ENCODE results near the gene RNF112. TPM values are rescaled to one million over a fixed set of nuclear protein-coding genes. Genes with fewer than 3 reads are reported as not detected.

Gene RNF112
- total and polyA plus RNA-seq, 3 donors from 2014 or later: 2.1 to 8.1 (median 4.6) TPM

DNA sequence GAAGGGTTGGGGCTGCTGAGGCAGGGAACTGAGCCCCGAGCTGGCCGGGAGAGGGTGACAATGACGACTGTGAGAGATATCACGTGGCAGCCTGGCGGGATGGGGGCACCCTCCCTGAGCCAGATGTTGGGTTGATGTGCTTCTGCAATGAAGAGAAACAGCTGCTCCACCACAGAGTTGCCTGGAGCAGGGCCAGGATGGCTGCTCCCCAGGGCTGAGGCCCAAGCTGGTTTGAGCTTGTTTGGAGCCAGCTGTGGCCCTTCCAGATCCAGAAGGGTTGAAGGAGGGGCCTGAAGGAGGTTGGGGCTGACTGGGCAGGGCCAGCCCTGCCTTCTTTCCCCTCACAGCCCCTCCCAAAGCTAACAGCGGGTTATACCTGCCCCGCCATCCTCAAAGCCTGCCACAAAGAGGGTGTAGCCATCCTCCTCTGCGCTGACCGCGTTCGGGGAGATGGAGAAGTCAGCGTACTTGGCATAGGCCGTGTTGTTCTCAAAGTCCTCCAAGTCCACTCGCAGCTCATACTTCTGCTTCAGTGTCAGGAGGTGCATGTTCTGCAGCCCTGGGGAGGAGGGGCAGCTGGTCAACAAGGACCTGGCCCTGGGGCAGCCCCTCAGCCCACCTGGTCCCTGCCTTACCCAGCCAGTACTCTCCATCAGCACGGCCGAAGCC lies 26.2 kb upstream of the RNF112 start:
- Histone ChIP-seq H3K36me3 (ENCODE audit: low read depth, missing control alignments) (no peaks in the 10 kb centered on the region), H3K27me3 (no peaks in the 10 kb centered on the region), H3K27ac (peak overlapping the region; percentile 79 to 87), H3K9me3 (no peaks in the 10 kb centered on the region), H3K4me3 (no peak overlapping the region), H3K4me1 (peaks cover 55% of the 10 kb centered on the region)
- WGBS, 2 donors: 51 to 54% methylated on average over 5 to 16 of the region's 16 CpGs
- peak; percentile 67 for DNase-seq
- TF ChIP-seq, protein P1, sequence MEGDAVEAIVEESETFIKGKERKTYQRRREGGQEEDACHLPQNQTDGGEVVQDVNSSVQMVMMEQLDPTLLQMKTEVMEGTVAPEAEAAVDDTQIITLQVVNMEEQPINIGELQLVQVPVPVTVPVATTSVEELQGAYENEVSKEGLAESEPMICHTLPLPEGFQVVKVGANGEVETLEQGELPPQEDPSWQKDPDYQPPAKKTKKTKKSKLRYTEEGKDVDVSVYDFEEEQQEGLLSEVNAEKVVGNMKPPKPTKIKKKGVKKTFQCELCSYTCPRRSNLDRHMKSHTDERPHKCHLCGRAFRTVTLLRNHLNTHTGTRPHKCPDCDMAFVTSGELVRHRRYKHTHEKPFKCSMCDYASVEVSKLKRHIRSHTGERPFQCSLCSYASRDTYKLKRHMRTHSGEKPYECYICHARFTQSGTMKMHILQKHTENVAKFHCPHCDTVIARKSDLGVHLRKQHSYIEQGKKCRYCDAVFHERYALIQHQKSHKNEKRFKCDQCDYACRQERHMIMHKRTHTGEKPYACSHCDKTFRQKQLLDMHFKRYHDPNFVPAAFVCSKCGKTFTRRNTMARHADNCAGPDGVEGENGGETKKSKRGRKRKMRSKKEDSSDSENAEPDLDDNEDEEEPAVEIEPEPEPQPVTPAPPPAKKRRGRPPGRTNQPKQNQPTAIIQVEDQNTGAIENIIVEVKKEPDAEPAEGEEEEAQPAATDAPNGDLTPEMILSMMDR (IDR thresholded peaks at IDR 0.05): no peak
- TF ChIP-seq POLR2A (IDR thresholded peaks at IDR 0.05): no peak
- intact Hi-C loops (cut with DNase I; ENCODE audit: low total_unique reads): no loop called here

DNA sequence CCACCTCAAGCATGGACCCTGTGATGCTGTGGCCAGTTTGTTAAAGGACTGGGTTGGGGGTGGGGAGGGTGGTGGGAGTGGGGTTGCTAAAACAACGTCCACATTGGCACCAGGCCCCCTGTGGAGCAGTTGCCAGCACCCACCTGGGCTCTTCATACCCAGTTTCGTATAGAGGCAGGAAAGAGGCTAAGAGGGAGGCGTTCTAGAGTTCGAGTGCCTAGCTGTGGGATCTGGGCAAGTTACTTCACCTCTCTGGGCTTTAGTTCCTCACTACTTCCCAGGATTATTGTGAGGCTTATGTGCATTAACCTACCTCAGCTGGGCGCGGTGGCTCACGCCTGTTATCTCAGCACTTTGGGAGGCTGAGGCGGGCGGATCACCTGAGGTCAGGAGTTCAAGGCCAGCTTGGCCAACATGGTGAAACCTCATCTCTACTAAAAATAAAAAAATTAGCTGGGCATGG lies 25.5 kb upstream of the RNF112 start:
- 88 to 89% methylated on average over 8 to 9 of the region's 9 CpGs for WGBS, 2 donors
- no peaks in the 10 kb centered on the region for H3K27me3 ChIP-seq
- DNase-seq: no peak
- no peaks in the 10 kb centered on the region for H3K9me3 ChIP-seq
- intact Hi-C loops (cut with DNase I; ENCODE audit: low total_unique reads): no loop called here
- H3K4me1 ChIP-seq: peaks cover 62% of the 10 kb centered on the region
- H3K27ac ChIP-seq: peak overlapping the region; percentile 79 to 87
- H3K4me3 ChIP-seq: no peak overlapping the region
- no peak for TF ChIP-seq POLR2A (IDR thresholded peaks at IDR 0.05)
- TF ChIP-seq, protein P1 (IDR thresholded peaks at IDR 0.05): no peak
- no peaks in the 10 kb centered on the region for H3K36me3 ChIP-seq (ENCODE audit: low read depth, missing control alignments)

DNA sequence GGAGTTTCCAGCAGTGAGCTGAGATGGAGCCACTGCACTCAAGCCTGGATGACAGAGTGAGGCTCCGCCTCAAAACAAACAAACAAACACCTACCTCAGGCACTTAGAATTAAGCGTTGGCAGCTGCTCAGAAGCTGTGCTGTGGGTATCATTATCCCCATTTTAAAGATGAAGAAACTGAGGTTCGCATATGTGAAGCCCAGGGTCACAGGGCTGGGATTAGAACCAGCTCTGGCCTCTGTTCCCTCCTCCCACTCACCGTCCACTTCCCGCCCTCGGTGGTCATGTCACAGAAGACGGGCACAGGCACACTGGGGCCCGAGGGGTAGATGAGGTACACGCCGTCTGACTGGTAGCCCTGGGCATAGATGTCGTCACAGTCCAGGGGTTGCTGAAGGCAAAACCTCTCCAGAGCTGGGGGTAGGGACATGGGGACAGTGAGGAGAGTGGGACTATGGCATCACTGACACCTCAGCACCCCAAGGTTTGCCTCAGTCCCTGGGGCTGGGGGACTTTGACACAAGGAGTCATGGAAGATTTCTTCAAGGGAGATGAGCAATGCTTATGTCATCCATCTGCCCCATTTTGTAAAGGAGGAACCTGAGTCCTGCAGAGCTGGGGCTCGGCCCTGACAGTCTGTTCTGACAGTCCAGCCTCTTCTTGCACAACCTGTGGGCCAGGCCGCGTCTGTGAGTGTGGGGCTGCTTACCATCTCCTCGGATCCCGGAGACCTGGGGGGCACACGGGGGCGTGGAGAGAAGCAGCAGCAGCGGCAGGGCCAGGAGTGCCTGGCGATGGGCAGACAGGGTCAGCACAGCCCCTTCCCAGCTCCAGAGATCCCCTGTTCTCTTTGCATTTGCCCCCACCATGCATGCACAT lies 24.7 kb upstream of the RNF112 start:
- WGBS, 2 donors: 57 to 73% methylated on average over 15 to 20 of the region's 20 CpGs
- Histone ChIP-seq H3K27ac (peak overlapping the region; percentile 79 to 87), H3K4me1 (peaks cover 64% of the 10 kb centered on the region), H3K4me3 (no peak overlapping the region), H3K36me3 (ENCODE audit: low read depth, missing control alignments) (no peaks in the 10 kb centered on the region), H3K9me3 (no peaks in the 10 kb centered on the region), H3K27me3 (no peaks in the 10 kb centered on the region)
- intact Hi-C loops (cut with DNase I; ENCODE audit: low total_unique reads): no loop called here
- DNase-seq: peak; percentile 51
- no peak for TF ChIP-seq POLR2A (IDR thresholded peaks at IDR 0.05)
- TF ChIP-seq, protein P1 (IDR thresholded peaks at IDR 0.05): no peak

DNA sequence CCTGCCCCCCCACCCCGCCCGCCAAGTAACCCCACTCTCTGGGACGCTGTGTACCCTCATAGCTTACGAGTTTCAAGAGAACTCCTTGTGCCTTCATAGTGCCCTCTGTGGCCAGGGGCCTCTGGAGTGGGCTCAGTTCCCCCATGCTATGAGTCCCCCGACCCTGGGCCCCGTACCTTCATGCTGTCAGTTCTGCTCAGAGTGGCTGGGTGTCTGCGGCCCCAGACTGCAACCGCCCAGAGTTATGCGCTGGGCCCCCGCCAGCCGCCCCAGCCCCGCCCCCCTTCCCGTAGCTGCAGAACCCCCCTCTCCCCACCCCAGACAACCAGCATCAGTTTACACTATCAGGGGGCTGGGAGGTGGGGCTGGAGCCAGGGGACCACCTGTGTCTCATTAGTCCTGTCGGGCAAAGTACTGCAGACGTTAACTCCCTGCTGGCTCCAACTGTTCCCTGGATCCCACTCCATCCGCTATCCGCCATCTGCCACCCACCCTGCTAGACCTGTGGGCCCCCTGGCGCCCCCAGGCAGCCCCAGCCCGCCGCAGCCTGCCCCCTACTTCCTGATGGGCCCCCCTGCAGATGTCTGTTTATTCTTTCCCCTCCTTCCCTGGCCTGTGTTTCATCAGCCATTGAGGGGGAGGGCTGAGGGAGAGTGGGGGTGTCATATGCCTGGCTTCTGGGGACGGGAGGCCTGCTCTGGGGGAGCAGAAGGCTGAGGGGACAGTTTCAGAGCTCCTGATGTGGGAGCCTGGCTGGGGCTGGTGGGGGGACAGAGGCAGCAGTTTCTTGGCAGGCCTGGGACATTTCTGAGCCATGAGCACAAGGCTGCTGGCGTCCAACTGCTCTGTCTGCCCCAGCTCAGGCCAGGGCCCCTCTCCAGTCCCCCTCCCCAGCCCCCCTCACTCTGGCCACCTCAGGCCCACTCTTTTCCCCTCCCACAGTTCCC lies 23.8 kb upstream of the RNF112 start, which contains the start of gene MFAP4:
Gene MFAP4, minus strand, starts transcription at position 217 of the 947 bp plus-strand sequence. Its CDS starts 35 bp downstream, at position 182.
- H3K36me3 ChIP-seq (ENCODE audit: low read depth, missing control alignments): no peaks in the 10 kb centered on the region
- peak within 1 kb of the TSS; percentile 79 to 87 for H3K27ac ChIP-seq
- H3K4me1 ChIP-seq: peaks cover 64% of the 10 kb centered on the region
- H3K27me3 ChIP-seq: no peaks in the 10 kb centered on the region
- intact Hi-C loops (cut with DNase I; ENCODE audit: low total_unique reads): no loop called here
- DNase-seq: peak; percentile 74
- H3K4me3 ChIP-seq: no peak within 1 kb of the TSS
- H3K9me3 ChIP-seq: no peaks in the 10 kb centered on the region
- TF ChIP-seq POLR2A (IDR thresholded peaks at IDR 0.05): no peak
- TF ChIP-seq, protein P1 (IDR thresholded peaks at IDR 0.05): no peak
- WGBS, 2 donors: 32 to 43% methylated on average over 7 to 22 of the region's 22 CpGs

Measured in testis (tissue), 3 donors.